Nucleus accumbens (tissue), 56 donors: ENCODE results near the gene IL17RA.

Source experiments
- DNase-seq, 56 donors: peaks; one replicate each; lab custom pipeline; 2025; lab: John Stamatoyannopoulos, UW

Gene IL17RA

GRCh38 chr22:17083255-17083654 lies 1.5 kb upstream of the IL17RA start:
- DNase-seq, result peak in 13 of 56 donors; percentile 12 to 66 (median 34)

- DNase-seq, result no peak
Observed at GRCh38 chr22:17083811-17084441, 874 bp upstream of the IL17RA start.

GRCh38 chr22:17085277-17086181 lies 729 bp downstream of the IL17RA start:
- no peak for DNase-seq

DNA sequence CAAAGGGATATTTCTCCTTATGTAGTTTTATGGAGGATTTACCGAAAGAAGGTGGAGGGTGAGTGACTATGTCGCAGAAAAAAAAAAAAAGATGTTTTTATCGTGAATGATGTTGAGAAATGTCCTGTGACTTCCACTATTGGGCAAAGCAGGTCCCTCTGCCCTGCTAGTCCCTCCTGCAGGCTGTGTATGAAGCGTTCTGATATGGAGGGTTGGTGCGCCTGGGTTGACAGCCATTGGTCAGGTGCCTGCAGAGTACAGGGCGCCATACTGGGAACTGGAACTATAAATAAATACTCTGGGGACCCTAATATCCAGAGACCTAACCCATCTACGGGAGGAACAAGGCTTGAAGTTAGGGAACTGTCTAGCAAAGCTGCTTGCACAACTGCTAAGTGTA lies 1.5 kb downstream of the IL17RA start:
- DNase-seq, result no peak

DNA sequence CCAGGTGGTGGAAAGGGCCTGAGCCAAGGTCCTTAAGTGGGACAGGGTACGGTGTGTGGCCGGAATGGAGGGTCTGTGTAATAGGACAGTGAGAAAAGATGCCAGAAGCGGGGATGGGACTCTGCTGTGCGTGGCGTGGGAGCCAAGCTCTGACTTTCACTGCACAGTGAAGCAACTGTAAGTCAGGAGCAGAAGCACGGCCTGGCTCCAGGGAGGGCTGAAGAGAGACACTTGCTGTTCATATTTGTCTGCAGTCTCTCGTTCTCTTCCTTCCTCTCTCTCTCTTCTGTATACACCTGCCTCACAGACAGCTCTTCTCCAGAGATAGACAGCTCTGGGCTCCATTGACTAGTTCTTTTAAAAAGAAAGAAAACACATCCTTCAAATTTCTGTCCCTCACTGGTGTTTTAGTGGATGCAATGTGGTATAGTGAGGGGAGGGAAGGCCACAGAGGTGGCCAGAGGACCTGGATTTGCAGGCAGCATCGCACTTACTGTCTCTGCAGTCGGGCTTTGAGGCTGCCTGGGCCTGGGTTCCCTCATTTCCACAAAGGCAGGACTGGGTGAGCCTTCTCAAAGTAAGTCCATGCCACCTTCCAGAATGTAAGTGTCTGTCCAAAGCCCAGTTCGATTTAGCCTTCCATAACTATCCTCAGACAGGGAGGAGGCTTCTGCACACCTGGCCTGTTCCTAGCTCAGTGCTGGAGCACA lies 2.1 kb downstream of the IL17RA start:
- DNase-seq, result peak in 1 of 56 donors; percentile 24

DNA sequence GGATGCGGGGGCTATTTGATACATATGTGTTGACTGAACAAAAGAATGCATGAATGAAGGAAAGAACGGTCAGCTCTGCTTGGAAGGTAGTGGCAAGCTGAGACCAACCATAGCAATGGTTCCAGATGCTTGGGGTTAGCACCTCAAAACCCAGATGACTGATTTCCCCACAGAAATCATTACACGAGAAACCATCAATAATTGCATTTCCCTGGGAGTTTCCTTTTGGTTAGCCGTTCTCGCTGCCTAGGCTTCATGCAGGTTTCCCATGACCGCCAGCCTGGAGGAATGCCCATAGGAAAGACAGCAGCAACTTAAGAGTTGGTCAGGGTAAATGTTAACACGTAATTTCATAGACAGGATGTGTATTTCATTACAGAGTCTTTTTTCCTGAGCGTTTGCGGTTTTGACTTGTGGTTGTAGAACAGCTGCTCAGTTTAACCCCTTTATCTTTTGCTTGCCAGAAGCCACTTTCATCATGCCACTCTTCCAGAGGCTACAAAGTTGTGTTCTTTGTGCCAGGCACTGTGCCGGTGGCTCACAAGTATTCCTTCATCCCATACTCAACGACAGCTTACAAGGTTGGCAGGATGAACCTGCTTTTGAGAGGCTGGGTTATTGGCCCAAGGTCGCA lies 2.8 kb downstream of the IL17RA start:
- DNase-seq, result no peak

- DNase-seq, result no peak
Observed at GRCh38 chr22:17090550-17090949, 5.8 kb downstream of the IL17RA start.

GRCh38 chr22:17091851-17092250 lies 7.1 kb downstream of the IL17RA start:
- no peak for DNase-seq

DNA sequence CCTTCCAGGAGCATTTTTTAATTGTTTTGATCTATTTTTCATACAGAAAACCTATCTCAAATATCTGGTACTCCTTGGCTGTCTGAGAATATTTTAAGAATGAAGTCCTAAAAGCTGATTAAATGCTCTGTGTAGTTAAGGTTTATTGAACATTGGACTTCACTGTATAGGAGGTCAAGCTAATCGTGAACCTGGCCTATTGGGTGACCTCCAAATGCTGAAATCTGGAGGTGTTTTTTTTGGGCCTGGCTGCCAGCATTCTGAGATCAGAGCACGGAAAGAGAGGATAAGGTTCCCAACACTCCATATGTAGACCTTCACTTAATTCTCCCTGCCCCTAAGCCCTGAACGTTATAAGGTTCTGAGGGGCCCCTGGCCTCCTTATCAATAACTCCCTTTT lies 8.3 kb downstream of the IL17RA start:
- no peak for DNase-seq

DNA sequence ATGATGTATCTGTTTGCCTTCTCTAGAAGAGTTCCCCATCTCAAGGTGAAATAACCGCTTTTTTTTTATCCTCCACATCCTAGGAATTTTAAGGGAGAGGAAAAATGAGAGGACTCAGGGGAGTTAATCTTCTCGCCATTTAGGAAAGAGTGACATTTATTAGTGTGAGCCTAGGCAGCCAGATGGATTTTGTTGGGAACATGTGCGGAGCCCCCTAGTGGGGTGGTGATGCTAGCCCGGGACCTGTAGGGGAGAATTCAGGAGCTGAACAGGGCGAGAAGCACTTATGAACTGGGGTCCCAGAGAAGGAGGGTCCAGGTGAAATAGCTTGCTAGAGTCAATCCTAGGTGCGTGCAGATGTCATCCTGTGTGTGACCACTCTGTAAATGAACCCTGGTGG lies 10.7 kb downstream of the IL17RA start:
- no peak for DNase-seq

DNA sequence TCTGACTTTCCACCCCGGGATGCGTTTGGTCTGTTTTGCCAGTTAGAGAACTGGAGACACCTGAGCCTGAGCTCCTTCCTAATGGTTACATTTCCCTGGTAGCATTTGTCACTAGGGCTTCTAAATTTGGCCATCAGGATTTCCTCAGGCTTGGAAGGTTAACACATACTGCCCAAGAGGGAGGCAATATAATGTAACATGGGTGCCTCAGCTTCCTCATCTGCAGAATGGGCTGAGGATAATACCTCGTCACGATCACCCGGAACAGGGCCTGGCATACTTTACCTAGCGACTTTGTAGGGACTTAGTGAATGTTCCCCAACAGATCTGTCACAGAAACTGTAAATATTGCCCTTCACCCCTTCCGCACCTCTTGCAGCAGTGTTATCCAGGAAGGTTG lies 11.3 kb downstream of the IL17RA start:
- DNase-seq, result no peak

GRCh38 chr22:17097062-17097461 lies 12.3 kb downstream of the IL17RA start:
- DNase-seq, result no peak

- no peak for DNase-seq
Observed at GRCh38 chr22:17097701-17098100, 12.9 kb downstream of the IL17RA start.

- peak in 1 of 56 donors; percentile 27 for DNase-seq
Observed at GRCh38 chr22:17098379-17098819, 13.6 kb downstream of the IL17RA start.

GRCh38 chr22:17100621-17101020 lies 15.8 kb downstream of the IL17RA start:
- DNase-seq, result no peak

GRCh38 chr22:17101475-17102296 lies 16.9 kb downstream of the IL17RA start:
- DNase-seq, result peak in 1 of 56 donors; percentile 19

GRCh38 chr22:17102297-17102667 lies 17.5 kb downstream of the IL17RA start:
- DNase-seq, result no peak

DNA sequence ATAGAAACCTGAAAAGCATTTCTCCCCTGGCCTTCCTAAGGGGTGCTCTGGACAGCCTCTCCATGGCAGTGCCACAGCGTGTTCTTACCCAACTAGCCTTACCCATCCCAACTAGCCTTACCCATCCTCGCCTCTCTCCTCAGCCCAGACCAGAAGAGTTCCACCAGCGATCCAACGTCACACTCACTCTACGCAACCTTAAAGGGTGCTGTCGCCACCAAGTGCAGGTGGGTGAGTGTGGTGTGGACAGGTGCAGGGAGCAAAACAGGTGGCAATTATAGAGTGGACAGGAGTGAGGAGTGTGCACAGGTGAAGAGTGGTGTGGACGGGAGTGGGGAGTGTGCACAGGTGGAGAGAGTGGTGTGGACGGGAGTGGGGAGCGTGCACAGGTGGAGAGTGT lies 18.6 kb downstream of the IL17RA start:
- DNase-seq, result no peak

GRCh38 chr22:17104336-17104935 lies 19.6 kb downstream of the IL17RA start:
- no peak for DNase-seq
